Naive thymus-derived CD4-positive, alpha-beta T cell (primary cell): ENCODE measurements around the gene HMBS. TPM values are rescaled to one million over a fixed set of nuclear protein-coding genes. Genes with fewer than 3 reads are reported as not detected.

Experiments used
- ATAC-seq: fragments of 150-1000 bp; cut with Tn5 transposase; 2 replicates; pipeline ENCODE4 v1.10.0; 2021; ENCODE audit warnings: mild to moderate bottlenecking, moderate library complexity
- CTCF ChIA-PET: fragments of 350-600 bp; sonication (Branson Sonifier 250); formaldehyde crosslinking; loops from one replicate; lab custom pipeline; 2021; ENCODE audit warnings: antibody characterized with exemption; lab: Charles Lee
- POLR2A ChIA-PET: fragments of 350-600 bp; sonication (Branson Sonifier 250); formaldehyde crosslinking; loops from one replicate; lab custom pipeline; 2021; ENCODE audit warnings: antibody characterized with exemption, inconsistent platforms; lab: Charles Lee
- DNase-seq, 9 donors: peaks; one replicate each; pipeline versions ENCODE4 v3.0.0 to v3.0.0-alpha.2; 2020 to 2022; ENCODE audit warnings: mixed read lengths in 1 of 9
- H3K27ac ChIP-seq: one replicate; pipeline ENCODE4 v1.7.0; 2013; ENCODE audit warnings: mild to moderate bottlenecking, low read depth, low read length, moderate library complexity
- H3K27me3 ChIP-seq, 2 donors: one replicate each; pipeline ENCODE4 v1.7.0; 2013; ENCODE audit warnings: low read length in 2 of 2, mild to moderate bottlenecking in 2 of 2, moderate library complexity in 2 of 2; ENCODE audit not compliant: control insufficient read depth in 2 of 2, insufficient read depth in 2 of 2
- H3K36me3 ChIP-seq, 3 experiments: 1 replicate in 2 of 3; 2 replicates in 1 of 3; pipeline ENCODE4 v1.7.0; 2013; ENCODE audit warnings: low read length in 3 of 3, mild to moderate bottlenecking in 3 of 3, moderate library complexity in 1 of 3; ENCODE audit not compliant: insufficient read depth in 3 of 3, control insufficient read depth in 2 of 3
- H3K4me1 ChIP-seq, 2 donors: one replicate each; pipeline ENCODE4 v1.7.0; 2013; ENCODE audit warnings: low read length in 2 of 2, mild to moderate bottlenecking in 2 of 2, moderate library complexity in 1 of 2; ENCODE audit not compliant: control insufficient read depth in 2 of 2, insufficient read depth in 2 of 2
- H3K4me3 ChIP-seq: 2 replicates; pipeline ENCODE4 v1.7.0; 2013; ENCODE audit warnings: mild to moderate bottlenecking, low read length
- H3K9me3 ChIP-seq, 3 experiments: 1 replicate in 2 of 3; 2 replicates in 1 of 3; pipeline ENCODE4 v1.7.0; 2013; ENCODE audit warnings: low read length in 3 of 3; ENCODE audit not compliant: control insufficient read depth in 2 of 3
- H3K27ac Mint-ChIP-seq, 9 donors: one replicate each; pipeline ENCODE4 v1.8.0; 2020 to 2022; ENCODE audit warnings: mixed read lengths in 9 of 9, mild to moderate bottlenecking in 8 of 9, moderate library complexity in 5 of 9, inconsistent platforms in 2 of 9
- H3K27me3 Mint-ChIP-seq, 5 donors: one replicate each; pipeline ENCODE4 v1.8.0; 2021 to 2022; ENCODE audit warnings: mixed read lengths in 5 of 5, mild to moderate bottlenecking in 1 of 5
- H3K36me3 Mint-ChIP-seq, 5 donors: one replicate each; pipeline ENCODE4 v1.8.0; 2020 to 2022; ENCODE audit warnings: mixed read lengths in 5 of 5, mild to moderate bottlenecking in 3 of 5, inconsistent platforms in 1 of 5
- H3K4me1 Mint-ChIP-seq, 7 donors: one replicate each; pipeline ENCODE4 v1.8.0; 2020 to 2022; ENCODE audit warnings: mixed read lengths in 7 of 7, mild to moderate bottlenecking in 3 of 7, inconsistent platforms in 1 of 7
- H3K4me3 Mint-ChIP-seq, 10 donors: one replicate each; pipeline ENCODE4 v1.8.0; 2020 to 2022; ENCODE audit warnings: mild to moderate bottlenecking in 10 of 10, mixed read lengths in 10 of 10, moderate library complexity in 6 of 10, inconsistent platforms in 2 of 10
- H3K9me3 Mint-ChIP-seq, 11 donors: one replicate each; pipeline ENCODE4 v1.8.0; 2020 to 2022; ENCODE audit warnings: mixed read lengths in 11 of 11, mild to moderate bottlenecking in 4 of 11, inconsistent platforms in 1 of 11, moderate library complexity in 1 of 11
- intact Hi-C, 2 donors: fragments of 100-400 bp; cut with micrococcal nuclease; formaldehyde crosslinking; loops; one replicate each; pipeline ENCODE4 v1.15.1; 2023
- polyA plus RNA-seq, 2 donors: library from polyadenylated mRNA; unstranded; fragments of 300-500 nt; fragmentation: Illumina TruSeq; gene quantifications; one replicate each; pipeline ENCODE4 v1.2.3, GENCODE V29; 2021
- total RNA-seq, 6 experiments: library from RNA in 5 of 6; stranded (reverse) in 5 of 6; gene quantifications; 1 replicate in 5 of 6; 2 replicates in 1 of 6; pipeline ENCODE4 v1.2.3 and lab custom pipeline; 2021 to 2026

Gene HMBS
- total and polyA plus RNA-seq, 7 experiments from 2014 or later, result 6.7 to 25.4 (median 9.3) TPM

DNA sequence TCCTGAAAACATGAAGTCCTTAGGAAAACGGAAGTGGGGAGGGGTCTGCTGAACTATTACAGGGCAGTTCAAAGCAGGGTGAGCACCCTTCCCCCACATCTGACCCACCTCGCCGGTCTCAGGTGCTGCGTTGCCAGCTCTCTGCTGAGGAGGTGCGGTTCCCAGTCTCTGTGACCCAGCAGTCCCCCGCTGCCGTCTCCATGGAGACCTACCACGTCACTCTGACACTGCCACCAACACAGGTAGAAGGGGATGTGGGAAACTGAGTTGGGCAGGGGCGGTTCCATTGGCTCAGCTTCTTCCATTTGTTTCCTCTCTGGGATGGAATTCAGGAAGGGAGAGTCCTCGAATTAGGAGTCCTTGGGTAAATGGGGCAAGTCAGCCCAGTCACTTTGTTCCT is 25.8 kb downstream of the HMBS start:
- Histone ChIP-seq H3K27ac (peak overlapping the region; percentile 93), H3K9me3 (no peaks in the 10 kb centered on the region), H3K36me3 (peaks cover 9 to 53% (median 21%) of the 10 kb centered on the region in 3 experiments), H3K4me1 (peaks cover 20 to 39% of the 10 kb centered on the region in 2 donors), H3K4me3 (no peak overlapping the region), H3K27me3 (no peaks in the 10 kb centered on the region)
- H3K4me1 Mint-ChIP-seq, result peaks cover 48 to 75% (median 59%) of the 10 kb centered on the region in 7 donors
- ATAC-seq, result no peak
- H3K36me3 Mint-ChIP-seq, result peaks cover 11 to 45% (median 24%) of the 10 kb centered on the region in 5 donors
- H3K9me3 Mint-ChIP-seq, result no peaks in the 10 kb centered on the region
- peak overlapping the region; percentile 38 to 88 (median 80) for H3K27ac Mint-ChIP-seq
- ChIA-PET CTCF (interaction anchor here (1.4 kb wide), 1 partner anchor 212 kb away, joined by 3 read pairs; no protein-coding TSS in a partner anchor), POLR2A (interaction anchor here (1.8 to 20.2 kb wide), 4 partner anchors 6 to 43 kb away, joined by 6 to 435 read pairs (median 221); partner anchors contain the start of genes C2CD2L, DPAGT1, HINFP and HMBS)
- no peaks in the 10 kb centered on the region for H3K27me3 Mint-ChIP-seq
- intact Hi-C loops, result no loop called here
- DNase-seq, result no peak
- H3K4me3 Mint-ChIP-seq, result peak overlapping the region in 7 of 10 donors; percentile 5 to 96 (median 32)

DNA sequence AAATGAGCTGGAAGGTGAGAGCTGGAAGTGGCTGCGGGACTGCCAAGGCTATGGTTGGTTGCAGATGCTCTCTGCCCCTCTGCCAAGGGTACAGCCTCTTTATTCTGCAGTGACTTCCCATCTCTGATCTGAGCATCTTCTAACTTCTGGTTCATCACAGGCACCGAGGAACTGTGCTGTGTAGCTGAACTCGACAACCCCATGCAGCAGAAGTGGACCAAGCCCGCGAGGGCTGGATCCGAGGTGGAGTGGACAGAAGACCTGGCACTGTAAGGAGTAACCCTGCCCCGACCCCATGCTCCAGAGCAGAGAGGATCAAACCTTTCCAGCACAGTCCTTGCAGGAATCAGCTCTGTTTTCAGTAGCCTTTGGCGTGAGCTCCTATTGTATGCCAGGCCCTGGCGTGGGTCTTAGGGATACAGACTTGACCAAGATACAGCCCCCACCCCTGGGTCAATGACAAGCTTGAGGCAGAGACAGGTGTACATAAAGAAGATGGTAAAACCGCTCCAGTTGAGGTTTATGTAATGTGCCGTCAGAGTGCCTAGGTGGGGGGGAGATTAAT is 26.8 kb downstream of the HMBS start:
- H3K27ac ChIP-seq, result peak overlapping the region; percentile 18
- intact Hi-C loops, result no loop called here
- no peaks in the 10 kb centered on the region for H3K9me3 ChIP-seq
- H3K9me3 Mint-ChIP-seq, result no peaks in the 10 kb centered on the region
- CTCF ChIA-PET, result interaction anchor here (1.5 kb wide), 1 partner anchor 9 kb away, joined by 7 read pairs; the partner anchor contains the start of gene DPAGT1
- peaks cover 12 to 51% (median 25%) of the 10 kb centered on the region in 5 donors for H3K36me3 Mint-ChIP-seq
- peaks cover 50 to 75% (median 59%) of the 10 kb centered on the region in 7 donors for H3K4me1 Mint-ChIP-seq
- H3K27ac Mint-ChIP-seq, result peak overlapping the region in 8 of 9 donors; percentile 31 to 85 (median 60)
- no peak overlapping the region for H3K4me3 Mint-ChIP-seq
- peaks cover 18 to 44% of the 10 kb centered on the region in 2 donors for H3K4me1 ChIP-seq
- POLR2A ChIA-PET, result interaction anchor here (1.6 to 16.1 kb wide), 3 partner anchors 10 to 44 kb away, joined by 7 to 435 read pairs (median 13); partner anchors contain the start of genes C2CD2L, DPAGT1, HINFP and VPS11
- DNase-seq (no peak), ATAC-seq (no peak)
- H3K27me3 ChIP-seq, result no peaks in the 10 kb centered on the region
- no peaks in the 10 kb centered on the region for H3K27me3 Mint-ChIP-seq
- H3K4me3 ChIP-seq, result no peak overlapping the region
- H3K36me3 ChIP-seq, result peaks cover 9 to 53% (median 21%) of the 10 kb centered on the region in 3 experiments

DNA sequence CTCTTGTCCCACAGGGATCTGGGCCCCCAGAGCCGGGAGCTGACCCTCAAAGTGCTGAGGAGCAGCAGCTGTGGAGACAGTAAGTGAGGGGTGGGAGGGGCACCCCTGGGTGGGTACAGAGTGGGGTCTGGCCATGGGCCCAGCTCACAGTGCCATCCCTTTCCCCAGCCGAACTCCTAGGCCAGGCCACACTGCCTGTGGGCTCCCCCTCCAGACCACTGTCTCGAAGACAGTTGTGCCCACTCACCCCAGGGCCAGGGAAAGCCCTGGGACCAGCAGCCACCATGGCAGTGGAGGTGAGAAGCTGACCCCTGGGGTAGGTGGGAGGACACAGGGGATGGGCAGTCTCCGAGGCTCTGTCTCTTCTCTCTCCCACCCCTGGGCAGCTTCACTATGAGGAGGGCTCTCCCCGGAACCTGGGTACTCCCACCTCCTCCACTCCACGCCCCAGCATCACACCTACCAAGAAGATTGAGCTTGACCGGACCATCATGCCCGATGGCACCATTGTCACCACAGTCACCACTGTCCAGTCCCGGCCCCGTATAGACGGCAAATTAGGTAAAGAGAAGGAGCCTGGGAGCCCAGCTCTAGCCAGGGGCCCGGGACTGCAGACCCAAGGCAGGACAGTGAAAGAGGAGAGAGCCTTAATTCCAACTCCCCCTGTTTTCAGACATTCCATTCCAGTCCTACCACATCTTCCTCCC is 27.8 kb downstream of the HMBS start:
- Mint-ChIP-seq H3K4me1 (peaks cover 49 to 79% (median 64%) of the 10 kb centered on the region in 7 donors), H3K27me3 (no peaks in the 10 kb centered on the region), H3K36me3 (peaks cover 12 to 60% (median 26%) of the 10 kb centered on the region in 5 donors), H3K4me3 (no peak overlapping the region), H3K9me3 (no peaks in the 10 kb centered on the region), H3K27ac (peak overlapping the region; percentile 67 to 87 (median 74))
- Histone ChIP-seq H3K9me3 (no peaks in the 10 kb centered on the region), H3K4me1 (peaks cover 13 to 45% of the 10 kb centered on the region in 2 donors), H3K27ac (peak overlapping the region; percentile 5), H3K27me3 (no peaks in the 10 kb centered on the region), H3K4me3 (no peak overlapping the region), H3K36me3 (peaks cover 9 to 55% (median 21%) of the 10 kb centered on the region in 3 experiments)
- ChIA-PET CTCF (interaction anchor here (1.5 kb wide), 1 partner anchor 10 kb away, joined by 7 read pairs; the partner anchor contains the start of gene DPAGT1), POLR2A (interaction anchor here (1.6 to 16.1 kb wide), 2 partner anchors 9 to 12 kb away, joined by 13 to 435 read pairs; partner anchors contain the start of genes C2CD2L, DPAGT1 and HINFP)
- intact Hi-C loops, result no loop called here
- ATAC-seq (no peak), DNase-seq (no peak)

DNA sequence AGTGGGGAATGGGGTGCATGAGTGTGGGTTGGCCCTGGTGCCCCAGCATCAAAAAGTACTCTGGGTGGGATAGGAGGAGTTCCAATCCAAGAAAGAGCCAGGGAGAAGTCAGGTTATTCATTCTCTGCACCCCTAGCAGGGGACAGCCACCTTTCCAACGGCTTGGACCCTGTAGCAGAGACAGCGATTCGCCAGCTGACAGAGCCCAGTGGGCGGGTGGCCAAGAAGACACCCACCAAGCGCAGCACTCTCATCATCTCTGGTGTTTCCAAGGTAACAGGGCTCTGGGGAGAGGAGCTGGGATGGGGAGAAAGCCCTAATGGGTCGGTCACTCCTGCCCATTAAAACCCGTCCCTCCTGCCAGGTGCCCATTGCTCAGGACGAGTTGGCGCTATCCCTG is 29.0 kb downstream of the HMBS start:
- ATAC-seq (no peak), DNase-seq (no peak)
- intact Hi-C loops, result no loop called here
- peak overlapping the region in 3 of 10 donors; percentile 6 to 38 (median 16) for H3K4me3 Mint-ChIP-seq
- POLR2A ChIA-PET, result interaction anchor here (16.1 kb wide), 1 partner anchor 13 kb away, joined by 435 read pairs; the partner anchor contains the start of genes C2CD2L and DPAGT1
- CTCF ChIA-PET, result no interaction called here
- H3K27ac Mint-ChIP-seq, result peak overlapping the region in 8 of 9 donors; percentile 36 to 97 (median 74)
- Histone ChIP-seq H3K27me3 (no peaks in the 10 kb centered on the region), H3K4me3 (no peak overlapping the region), H3K27ac (peak overlapping the region; percentile 81), H3K36me3 (peaks cover 9 to 58% (median 21%) of the 10 kb centered on the region in 3 experiments), H3K4me1 (peaks cover 12 to 43% of the 10 kb centered on the region in 2 donors), H3K9me3 (no peaks in the 10 kb centered on the region)
- H3K4me1 Mint-ChIP-seq, result peaks cover 45 to 75% (median 57%) of the 10 kb centered on the region in 7 donors
- no peaks in the 10 kb centered on the region for H3K27me3 Mint-ChIP-seq
- no peaks in the 10 kb centered on the region for H3K9me3 Mint-ChIP-seq
- H3K36me3 Mint-ChIP-seq, result peaks cover 12 to 63% (median 26%) of the 10 kb centered on the region in 5 donors

DNA sequence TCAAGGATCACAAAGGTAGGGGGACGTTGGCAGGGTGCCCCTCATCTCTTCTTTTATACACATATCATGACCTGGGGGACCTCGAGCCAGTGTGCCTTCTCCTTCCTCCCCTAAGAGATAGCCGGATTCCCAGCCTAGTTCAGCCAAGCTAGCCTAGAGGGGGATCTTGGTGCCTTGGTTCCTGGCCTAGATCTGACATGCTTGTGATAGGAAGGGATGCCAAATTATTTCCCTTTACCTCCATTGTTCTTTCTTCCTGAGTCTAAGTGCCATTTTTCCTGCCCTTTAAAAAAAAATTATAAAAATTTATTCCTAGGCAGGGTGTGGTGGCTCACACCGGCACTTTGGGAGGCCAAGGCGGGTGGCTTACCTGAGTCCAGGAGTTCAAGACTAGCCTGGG is 29.7 kb downstream of the HMBS start:
- no peaks in the 10 kb centered on the region for H3K9me3 Mint-ChIP-seq
- Histone ChIP-seq H3K4me3 (no peak overlapping the region), H3K27me3 (no peaks in the 10 kb centered on the region), H3K27ac (peak overlapping the region; percentile 81), H3K36me3 (peaks cover 9 to 58% (median 21%) of the 10 kb centered on the region in 3 experiments), H3K9me3 (no peaks in the 10 kb centered on the region), H3K4me1 (peaks cover 5 to 37% of the 10 kb centered on the region in 2 donors)
- intact Hi-C loops, result no loop called here
- H3K4me1 Mint-ChIP-seq, result peaks cover 40 to 69% (median 51%) of the 10 kb centered on the region in 7 donors
- peaks cover 12 to 57% (median 26%) of the 10 kb centered on the region in 5 donors for H3K36me3 Mint-ChIP-seq
- ChIA-PET POLR2A (interaction anchor here (0.7 to 16.1 kb wide), 3 partner anchors 14 to 89 kb away, joined by 3 to 435 read pairs (median 3); partner anchors contain the start of genes C2CD2L and DPAGT1), CTCF (no interaction called here)
- peak overlapping the region in 2 of 10 donors; percentile 6 to 81 for H3K4me3 Mint-ChIP-seq
- peak overlapping the region in 8 of 9 donors; percentile 14 to 98 (median 80) for H3K27ac Mint-ChIP-seq
- H3K27me3 Mint-ChIP-seq, result no peaks in the 10 kb centered on the region
- DNase-seq, result no peak
- no peak for ATAC-seq
